CD4-positive, alpha-beta T cell (primary cell): ENCODE measurements around the gene MYH6. TPM values are rescaled to one million over a fixed set of nuclear protein-coding genes. Genes with fewer than 3 reads are reported as not detected.

Experiments used
- ATAC-seq: fragments of 200-7000 bp; cut with Tn5 transposase; one replicate; pipeline ENCODE4 v1.10.0; 2022; ENCODE audit warnings: mild to moderate bottlenecking; ENCODE audit not compliant: poor library complexity
- CTCF ChIA-PET: fragments of 350-600 bp; sonication (Branson Sonifier 250); formaldehyde crosslinking; loops from one replicate; lab custom pipeline; 2021; ENCODE audit warnings: antibody characterized with exemption, inconsistent platforms; lab: Charles Lee
- POLR2A ChIA-PET: fragments of 350-600 bp; sonication (Branson Sonifier 250); formaldehyde crosslinking; loops from one replicate; lab custom pipeline; 2021; ENCODE audit warnings: antibody characterized with exemption, inconsistent platforms; lab: Charles Lee
- DNase-seq, 14 experiments: peaks; one replicate each; pipeline ENCODE4 v3.0.0-alpha.2; 2013 to 2020; ENCODE audit warnings: mixed read lengths in 2 of 14
- H3K27ac ChIP-seq, 2 donors: one replicate each; pipeline versions ENCODE4 v1.5.1 to v1.7.0; 2013; ENCODE audit warnings: low read length in 2 of 2, low read depth in 1 of 2, mild to moderate bottlenecking in 1 of 2
- H3K27me3 ChIP-seq, 2 experiments: 1 replicate in 1 of 2; 2 replicates in 1 of 2; pipeline versions ENCODE4 v1.6.1 to v1.7.0; 2013; ENCODE audit warnings: low read length in 2 of 2, control low read depth in 1 of 2, mild to moderate bottlenecking in 1 of 2, moderate library complexity in 1 of 2; ENCODE audit not compliant: insufficient read depth in 2 of 2, control insufficient read depth in 1 of 2
- H3K36me3 ChIP-seq: one replicate; pipeline ENCODE4 v1.6.1; 2013; ENCODE audit warnings: low read length, control low read depth; ENCODE audit not compliant: insufficient read depth
- H3K4me1 ChIP-seq: one replicate; pipeline ENCODE4 v1.6.1; 2013; ENCODE audit warnings: low read length, control low read depth; ENCODE audit not compliant: insufficient read depth
- H3K4me3 ChIP-seq: one replicate; pipeline ENCODE4 v1.5.1; 2013; ENCODE audit warnings: mild to moderate bottlenecking, low read length, moderate library complexity
- H3K9me3 ChIP-seq, 2 experiments: 1 replicate in 1 of 2; 2 replicates in 1 of 2; pipeline versions ENCODE4 v1.6.1 to v1.7.0; 2013; ENCODE audit warnings: low read length in 2 of 2, mild to moderate bottlenecking in 2 of 2, control low read depth in 1 of 2, moderate library complexity in 1 of 2; ENCODE audit not compliant: control insufficient read depth in 1 of 2, insufficient read depth in 1 of 2
- H3K27ac Mint-ChIP-seq: one replicate; pipeline ENCODE4 v1.8.0; 2020; ENCODE audit warnings: mixed read lengths
- H3K27me3 Mint-ChIP-seq: one replicate; pipeline ENCODE4 v1.8.0; 2021; ENCODE audit warnings: mixed read lengths
- H3K36me3 Mint-ChIP-seq: one replicate; pipeline ENCODE4 v1.8.0; 2021; ENCODE audit warnings: low read depth, mixed read lengths
- H3K4me1 Mint-ChIP-seq: one replicate; pipeline ENCODE4 v1.8.0; 2021; ENCODE audit warnings: low read depth, mixed read lengths
- H3K4me3 Mint-ChIP-seq: one replicate; pipeline ENCODE4 v1.8.0; 2020; ENCODE audit warnings: mild to moderate bottlenecking, mixed read lengths
- H3K9me3 Mint-ChIP-seq: one replicate; pipeline ENCODE4 v1.8.0; 2020; ENCODE audit warnings: mixed read lengths
- CTCF ChIP-seq: fragments of 200-600 bp; IDR thresholded peaks from one replicate; pipeline ENCODE4 v1.8.0; 2022; ENCODE audit warnings: antibody characterized with exemption, mild to moderate bottlenecking
- intact Hi-C, 2 experiments: fragments of 100-400 bp; cut with DNase I in 1 of 2; cut with micrococcal nuclease in 1 of 2; formaldehyde crosslinking; loops; one replicate each; pipeline versions ENCODE4 v1.15.1 to v1.9.0; 2023 to 2025; cut with DNase I, micrococcal nuclease
- total RNA-seq, 174 experiments: library from RNA in 2 of 174; stranded (reverse) in 2 of 174; gene quantifications; one replicate each; pipeline ENCODE4 v1.2.3 and lab custom pipeline; 2021 to 2026

Gene MYH6
- total RNA-seq, 2 experiments from 2014 or later: not detected

GRCh38 chr14:23355871-23356435, 52.1 kb downstream of the MYH6 start:
- Histone ChIP-seq H3K27ac (no peak overlapping the region), H3K9me3 (peaks cover 0 to 3% of the 10 kb centered on the region in 2 experiments), H3K36me3 (no peaks in the 10 kb centered on the region), H3K4me3 (no peak overlapping the region), H3K4me1 (peaks cover 15% of the 10 kb centered on the region), H3K27me3 (peaks cover 4 to 16% of the 10 kb centered on the region in 2 experiments)
- ChIA-PET POLR2A (no interaction called here), CTCF (no interaction called here)
- Mint-ChIP-seq H3K27me3 (peaks cover 42% of the 10 kb centered on the region), H3K36me3 (no peaks in the 10 kb centered on the region), H3K9me3 (no peaks in the 10 kb centered on the region), H3K4me3 (no peak overlapping the region), H3K27ac (no peak overlapping the region), H3K4me1 (peaks cover 5% of the 10 kb centered on the region)
- DNase-seq (no peak), ATAC-seq (no peak)
- intact Hi-C loops: no loop called here
- TF ChIP-seq CTCF: no peak

- Histone ChIP-seq H3K27ac (no peak overlapping the region), H3K27me3 (peaks cover 4 to 21% of the 10 kb centered on the region in 2 experiments), H3K4me1 (peaks cover 15% of the 10 kb centered on the region), H3K36me3 (no peaks in the 10 kb centered on the region), H3K9me3 (peaks cover 0 to 3% of the 10 kb centered on the region in 2 experiments), H3K4me3 (no peak overlapping the region)
- ChIA-PET POLR2A (no interaction called here), CTCF (no interaction called here)
- Mint-ChIP-seq H3K4me3 (no peak overlapping the region), H3K9me3 (no peaks in the 10 kb centered on the region), H3K27me3 (peaks cover 48% of the 10 kb centered on the region), H3K4me1 (peaks cover 5% of the 10 kb centered on the region), H3K36me3 (no peaks in the 10 kb centered on the region), H3K27ac (no peak overlapping the region)
- DNase-seq (no peak), ATAC-seq (no peak)
- intact Hi-C loops: no loop called here
- no peak for TF ChIP-seq CTCF
These were observed 53.1 kb downstream of the MYH6 start for GRCh38 chr14:23354990-23355389.

- Mint-ChIP-seq H3K27me3 (peaks cover 48% of the 10 kb centered on the region), H3K4me1 (peaks cover 5% of the 10 kb centered on the region)
- intact Hi-C loops: no loop called here
These were observed 54.7 kb downstream of the MYH6 start for GRCh38 chr14:23353433-23353780.

More at GRCh38 chr14:23353433-23353780, 54.7 kb downstream of the MYH6 start:
- Mint-ChIP-seq H3K4me3 (peak overlapping the region; percentile 86), H3K36me3 (no peaks in the 10 kb centered on the region), H3K9me3 (no peaks in the 10 kb centered on the region), H3K27ac (peak overlapping the region; percentile 26)
- no peak for DNase-seq
- CTCF ChIA-PET: interaction anchor here (1.2 kb wide), 1 partner anchor 206 kb away, joined by 3 read pairs; no protein-coding TSS in a partner anchor
- POLR2A ChIA-PET: interaction anchor here (2.8 kb wide), 1 partner anchor 32 kb away, joined by 21 read pairs; the partner anchor contains the start of gene PABPN1
- ATAC-seq: no peak
- Histone ChIP-seq H3K4me1 (peaks cover 15% of the 10 kb centered on the region), H3K27ac (no peak overlapping the region), H3K36me3 (no peaks in the 10 kb centered on the region), H3K27me3 (peaks cover 4 to 21% of the 10 kb centered on the region in 2 experiments), H3K9me3 (peaks cover 0 to 3% of the 10 kb centered on the region in 2 experiments), H3K4me3 (no peak overlapping the region)
- TF ChIP-seq CTCF: no peak
